ENCODE results near the gene PPIL4.

The PPIL4 gene, protein sequence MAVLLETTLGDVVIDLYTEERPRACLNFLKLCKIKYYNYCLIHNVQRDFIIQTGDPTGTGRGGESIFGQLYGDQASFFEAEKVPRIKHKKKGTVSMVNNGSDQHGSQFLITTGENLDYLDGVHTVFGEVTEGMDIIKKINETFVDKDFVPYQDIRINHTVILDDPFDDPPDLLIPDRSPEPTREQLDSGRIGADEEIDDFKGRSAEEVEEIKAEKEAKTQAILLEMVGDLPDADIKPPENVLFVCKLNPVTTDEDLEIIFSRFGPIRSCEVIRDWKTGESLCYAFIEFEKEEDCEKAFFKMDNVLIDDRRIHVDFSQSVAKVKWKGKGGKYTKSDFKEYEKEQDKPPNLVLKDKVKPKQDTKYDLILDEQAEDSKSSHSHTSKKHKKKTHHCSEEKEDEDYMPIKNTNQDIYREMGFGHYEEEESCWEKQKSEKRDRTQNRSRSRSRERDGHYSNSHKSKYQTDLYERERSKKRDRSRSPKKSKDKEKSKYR

GRCh38 chr6:149545754-149546471 lies at the start of gene PPIL4:
PPIL4 (minus strand) TSS chr6:149546043; CDS start chr6:149546005, 38 bp downstream.
- DNase-seq (ENCODE audit: low read depth): peak; percentile 87
- H3K4me3 ChIP-seq (ENCODE audit: low read depth, low read length): peak within 1 kb of the TSS; percentile 92

- no peak overlapping the region for H3K4me3 ChIP-seq (ENCODE audit: low read depth, low read length)
- no peak for DNase-seq (ENCODE audit: low read depth)
Observed at GRCh38 chr6:149593408-149593807, 47.6 kb upstream of the PPIL4 start.

DNA sequence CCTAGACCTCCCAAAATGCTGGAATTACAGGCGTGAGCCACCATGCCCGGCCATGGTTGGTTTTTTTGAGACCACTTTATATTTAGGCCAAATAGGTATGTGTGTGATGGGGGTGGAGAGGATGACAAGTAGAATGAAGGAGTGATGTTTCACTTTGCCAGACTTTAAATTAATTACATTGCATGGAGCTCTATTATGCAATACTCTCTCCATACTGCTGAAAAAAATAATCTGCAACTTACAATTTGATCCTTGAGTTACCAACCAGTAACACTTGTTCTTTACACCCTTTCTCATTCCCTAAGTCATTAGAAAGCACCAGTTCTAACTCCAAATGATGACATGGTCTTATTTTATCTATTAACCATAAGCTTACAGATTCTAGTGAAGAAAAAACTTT lies 47.1 kb upstream of the PPIL4 start:
- no peak for DNase-seq (ENCODE audit: low read depth)
- H3K4me3 ChIP-seq (ENCODE audit: low read depth, low read length): no peak overlapping the region

GRCh38 chr6:149586149-149586548 lies 40.3 kb upstream of the PPIL4 start:
- DNase-seq (ENCODE audit: low read depth): no peak

GRCh38 chr6:149581349-149581748 lies 35.5 kb upstream of the PPIL4 start:
- no peak overlapping the region for H3K4me3 ChIP-seq (ENCODE audit: low read depth, low read length)
- no peak for DNase-seq (ENCODE audit: low read depth)

More at GRCh38 chr6:149586149-149586548, 40.3 kb upstream of the PPIL4 start:
- H3K4me3 ChIP-seq (ENCODE audit: low read depth, low read length): no peak overlapping the region

- H3K4me3 ChIP-seq (ENCODE audit: low read depth, low read length): no peak overlapping the region
- no peak for DNase-seq (ENCODE audit: low read depth)
Observed at GRCh38 chr6:149580880-149581279, 35.0 kb upstream of the PPIL4 start.

DNA sequence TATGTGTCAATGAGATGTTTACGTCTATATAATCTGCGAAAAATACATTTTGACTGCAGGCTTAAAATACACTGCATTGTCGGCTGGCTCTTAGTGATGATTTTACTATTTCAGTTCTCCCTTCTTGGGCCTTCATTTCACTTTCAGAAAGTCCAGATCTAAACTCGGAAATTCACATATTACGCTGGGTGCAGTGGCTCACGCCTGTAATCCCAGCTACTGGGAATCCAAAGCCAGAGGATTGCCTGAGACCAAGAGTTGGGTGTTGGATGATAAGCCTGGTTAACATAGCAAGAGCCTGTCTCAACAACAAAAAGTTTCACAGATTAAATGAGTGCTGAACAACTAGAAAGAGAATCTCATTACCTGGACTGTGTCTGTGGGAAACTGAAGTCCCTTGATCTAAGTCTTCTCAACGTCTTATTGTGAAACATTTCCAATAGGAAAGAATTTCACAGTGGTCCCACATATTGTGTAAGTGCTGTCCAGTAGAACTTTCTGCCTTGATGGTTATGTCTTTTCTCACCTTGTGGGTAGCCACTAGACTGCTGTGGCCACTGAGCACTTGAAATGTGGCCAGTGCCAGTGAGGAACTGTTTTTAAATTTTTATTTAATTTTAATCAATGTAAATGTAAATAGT lies 22.2 kb upstream of the PPIL4 start:
- H3K4me3 ChIP-seq (ENCODE audit: low read depth, low read length): no peak overlapping the region
- no peak for DNase-seq (ENCODE audit: low read depth)

GRCh38 chr6:149567194-149567586 lies 21.3 kb upstream of the PPIL4 start:
- peak overlapping the region; percentile 83 for H3K4me3 ChIP-seq (ENCODE audit: low read depth, low read length)
- DNase-seq (ENCODE audit: low read depth): no peak

- peak overlapping the region; percentile 83 for H3K4me3 ChIP-seq (ENCODE audit: low read depth, low read length)
- DNase-seq (ENCODE audit: low read depth): no peak
Observed at GRCh38 chr6:149566410-149567193, 20.8 kb upstream of the PPIL4 start.

- peak within 1 kb of the TSS; percentile 83 for H3K4me3 ChIP-seq (ENCODE audit: low read depth, low read length)
- peak; percentile 77 for DNase-seq (ENCODE audit: low read depth)
Observed at GRCh38 chr6:149565527-149566409, 19.9 kb upstream of the PPIL4 start, which contains the start of gene GINM1. GINM1 (plus strand) TSS chr6:149566375; CDS start chr6:149566415, 40 bp downstream.

DNA sequence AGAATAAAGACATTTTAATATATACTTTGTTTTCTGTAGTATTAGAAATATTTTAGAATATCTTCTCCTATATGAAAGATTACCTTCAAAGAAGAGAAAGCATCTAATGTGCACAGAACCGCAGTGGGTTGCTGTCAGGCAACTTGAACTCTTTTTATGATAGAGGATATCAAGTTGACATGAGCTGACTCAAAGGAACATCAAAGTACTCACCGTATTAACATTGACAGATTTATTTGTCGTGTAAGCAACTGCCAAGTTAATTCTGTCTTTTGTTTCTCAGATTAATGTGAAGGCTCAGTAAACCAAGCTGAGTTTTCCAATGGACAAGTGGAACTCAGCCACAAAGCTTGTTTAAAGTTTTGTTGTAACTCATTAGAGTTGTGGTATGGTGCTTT lies 18.1 kb upstream of the PPIL4 start:
- no peak overlapping the region for H3K4me3 ChIP-seq (ENCODE audit: low read depth, low read length)
- no peak for DNase-seq (ENCODE audit: low read depth)

- peak; percentile 54 for DNase-seq (ENCODE audit: low read depth)
- H3K4me3 ChIP-seq (ENCODE audit: low read depth, low read length): no peak overlapping the region
Observed at GRCh38 chr6:149563203-149563927, 17.5 kb upstream of the PPIL4 start.

- DNase-seq (ENCODE audit: low read depth): no peak
- no peak overlapping the region for H3K4me3 ChIP-seq (ENCODE audit: low read depth, low read length)
Observed at GRCh38 chr6:149560736-149561135, 14.9 kb upstream of the PPIL4 start.

DNA sequence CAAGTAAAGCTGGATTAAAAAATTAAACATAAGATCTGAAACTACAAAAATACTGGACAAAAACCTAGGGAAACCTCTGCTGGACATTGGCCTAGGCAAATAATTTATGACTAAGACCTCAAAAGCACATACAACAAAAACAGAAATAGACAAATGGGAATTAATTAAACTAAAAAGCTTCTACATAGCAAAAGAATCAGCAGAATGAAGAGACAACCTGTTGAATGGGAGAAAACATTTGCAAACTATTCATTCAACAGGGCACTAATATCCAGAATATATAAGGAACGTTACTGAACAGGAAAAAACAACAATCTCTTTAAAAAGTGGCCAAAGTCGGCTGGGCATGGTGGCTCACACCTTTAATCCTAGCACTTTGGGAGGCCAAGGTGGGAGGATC lies 13.5 kb upstream of the PPIL4 start:
- no peak for DNase-seq (ENCODE audit: low read depth)

GRCh38 chr6:149558029-149558428 lies 12.2 kb upstream of the PPIL4 start:
- DNase-seq (ENCODE audit: low read depth): no peak
- no peak overlapping the region for H3K4me3 ChIP-seq (ENCODE audit: low read depth, low read length)

More for the DNA sequence above, 13.5 kb upstream of the PPIL4 start:
- no peak overlapping the region for H3K4me3 ChIP-seq (ENCODE audit: low read depth, low read length)

GRCh38 chr6:149551920-149552319 lies 6.1 kb upstream of the PPIL4 start:
- no peak for DNase-seq (ENCODE audit: low read depth)
- H3K4me3 ChIP-seq (ENCODE audit: low read depth, low read length): no peak overlapping the region

DNA sequence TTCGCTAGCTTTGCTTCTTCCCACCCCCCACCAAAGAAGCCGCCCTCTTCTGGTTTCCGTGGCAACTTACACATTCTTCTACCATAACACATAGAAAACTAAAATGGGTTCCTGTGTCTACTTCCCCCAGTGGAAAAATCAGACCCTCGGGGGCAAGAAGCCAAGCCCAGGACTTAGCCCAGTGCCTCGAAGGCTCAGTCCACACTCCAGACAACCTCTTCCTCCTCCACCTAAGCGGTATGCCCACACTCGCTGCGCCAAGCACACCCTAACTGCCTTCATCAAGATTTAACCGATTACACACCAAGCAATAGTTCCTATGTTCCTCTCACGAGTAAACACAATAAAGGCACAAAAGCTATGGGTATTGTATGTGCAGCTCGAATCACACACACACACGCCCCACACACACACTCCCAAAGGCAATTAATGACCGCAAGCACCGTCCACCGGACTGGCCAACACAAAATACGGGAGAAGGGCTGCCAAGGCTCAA lies 537 bp downstream of the PPIL4 start:
- peak; percentile 37 for DNase-seq (ENCODE audit: low read depth)
- peak overlapping the region; percentile 92 for H3K4me3 ChIP-seq (ENCODE audit: low read depth, low read length)
